Psoas muscle (tissue), 8 donors: Measurements from ENCODE around the gene PHF21B. TPM values are rescaled to one million over a fixed set of nuclear protein-coding genes. Genes with fewer than 3 reads are reported as not detected.
"Not testable (repeated sequence)": the region's sequence is repeated elsewhere in the genome, so short reads cannot be mapped to it uniquely, and the experiment has no call there.

Experiments used
- ATAC-seq, 4 donors: fragments of 200-7000 bp; cut with Tn5 transposase; one replicate each; pipeline ENCODE4 v1.9.1; 2020; ENCODE audit warnings: moderate library complexity in 3 of 4, mild to moderate bottlenecking in 2 of 4
- DNase-seq, 2 donors: peaks; one replicate each; pipeline ENCODE4 v3.0.0-alpha.2; 2020
- H3K27ac ChIP-seq: fragments of 200-600 bp; one replicate; pipeline ENCODE4 v1.8.0; 2022
- H3K27me3 ChIP-seq, 3 donors: fragments of 200-600 bp in 1 of 3; one replicate each; pipeline versions ENCODE4 v1.6.1 to v1.8.0; 2013 to 2022; ENCODE audit warnings: low read length in 2 of 3, mild to moderate bottlenecking in 2 of 3, moderate library complexity in 1 of 3; ENCODE audit not compliant: insufficient read depth in 3 of 3
- H3K36me3 ChIP-seq, 2 donors: fragments of 200-600 bp in 1 of 2; one replicate each; pipeline versions ENCODE4 v1.6.1 to v1.8.0; 2013 to 2022; ENCODE audit warnings: low read depth in 1 of 2, mild to moderate bottlenecking in 1 of 2, moderate library complexity in 1 of 2; ENCODE audit not compliant: insufficient read depth in 1 of 2
- H3K4me1 ChIP-seq: fragments of 200-600 bp; one replicate; pipeline ENCODE4 v1.8.0; 2022
- H3K4me3 ChIP-seq: fragments of 200-600 bp; one replicate; pipeline ENCODE4 v1.8.0; 2022; ENCODE audit warnings: mild to moderate bottlenecking
- H3K9me3 ChIP-seq: fragments of 200-600 bp; one replicate; pipeline ENCODE4 v1.8.0; 2022
- CTCF ChIP-seq: fragments of 200-600 bp; IDR thresholded peaks from one replicate; pipeline ENCODE4 v1.8.0; 2022; ENCODE audit warnings: antibody characterized with exemption
- WGBS, 3 donors: extraction: QIAGEN DNeasy Blood & Tissue Kit; methylation state at CpG; one replicate each; pipeline versions ENCODE4 v1.1.6 to v1.1.7; 2013; 5-methylcytosine and 5-hydroxymethylcytosine counted together
- intact Hi-C, 2 donors: fragments of 100-400 bp; cut with DNase I; formaldehyde crosslinking; loops; one replicate each; pipeline versions ENCODE4 v1.11.0 to v1.14.2; 2022
- polyA plus RNA-seq, 3 donors: library from polyadenylated mRNA; stranded (reverse); fragments of 200-250 nt; gene quantifications; one replicate each; pipeline ENCODE4 v1.2.3, GENCODE V29; 2013
- total RNA-seq, 4 donors: library from RNA; stranded (reverse); fragmentation: NEBNext Ultra II Directional in 2 of 4; extraction: Animal tissue kit (Norgen Biotek cat#: 25700) in 2 of 4; gene quantifications; one replicate each; pipeline versions ENCODE4 v1.2.1 to v1.2.4, GENCODE V29; 2021 to 2023
- donor health status: healthy with polysubstance abuse.
- donor health status: DM: no; HTN: no; CAD: no; lungs with moderate emphysema.
- donor health status: Bipolar disorder and iron deficiency.
- donor health status: healthy.
- donor health status: DM: yes; HTN: yes; CAD: no.
- donor health status: DM: no; HTN: no; CAD: no.
- donor health status: DM: no; HTN: no; CAD: no.
- donor health status: DM: yes; HTN: yes; CAD: no.

Gene PHF21B
- total and polyA plus RNA-seq, 7 donors: 0.03 to 0.58 (median 0.16) TPM; not detected in 1

- no peak for ATAC-seq
- no peak for DNase-seq
- peaks cover 0 to 25% (median 8%) of the 10 kb centered on the region in 3 donors for H3K27me3 ChIP-seq
- no peaks in the 10 kb centered on the region for H3K9me3 ChIP-seq
- 50 to 72% (median 64%) methylated on average over 1 of the region's 1 CpG for WGBS, 3 donors
- no peak overlapping the region for H3K4me3 ChIP-seq
- intact Hi-C loops: no loop called here
- H3K4me1 ChIP-seq: no peaks in the 10 kb centered on the region
- no peaks in the 10 kb centered on the region for H3K36me3 ChIP-seq
- TF ChIP-seq CTCF: no peak
- no peak overlapping the region for H3K27ac ChIP-seq
Measured at GRCh38 chr22:45053571-45053970, 43.8 kb upstream of the PHF21B start.

- Histone ChIP-seq H3K4me3 (no peak overlapping the region), H3K27ac (no peak overlapping the region), H3K27me3 (peaks cover 0 to 29% (median 7%) of the 10 kb centered on the region in 3 donors), H3K9me3 (no peaks in the 10 kb centered on the region), H3K4me1 (no peaks in the 10 kb centered on the region), H3K36me3 (no peaks in the 10 kb centered on the region)
- intact Hi-C loops: no loop called here
- TF ChIP-seq CTCF: no peak
- DNase-seq: no peak
- ATAC-seq: no peak
- WGBS, 3 donors: 74 to 83% (median 77%) methylated on average over 1 of the region's 1 CpG
Measured at GRCh38 chr22:45053094-45053493, 43.3 kb upstream of the PHF21B start.

- DNase-seq, H3K4me1 ChIP-seq, H3K4me3 ChIP-seq, H3K9me3 ChIP-seq, H3K27ac ChIP-seq, H3K36me3 ChIP-seq, intact Hi-C loops, ATAC-seq: not testable (repeated sequence)
- 38 to 41% (median 39%) methylated on average over 3 of the region's 3 CpGs for WGBS, 3 donors
- peaks cover 0 to 29% (median 7%) of the 10 kb centered on the region in 3 donors for H3K27me3 ChIP-seq
Measured at GRCh38 chr22:45052665-45053064, 42.9 kb upstream of the PHF21B start.

- 80 to 88% (median 85%) methylated on average over 10 of the region's 10 CpGs for WGBS, 3 donors
Measured at GRCh38 chr22:45051946-45052345, 42.1 kb upstream of the PHF21B start.

GRCh38 chr22:45051419-45051818 is 41.6 kb upstream of the PHF21B start:
- WGBS, 3 donors: 87 to 92% (median 88%) methylated on average over 8 of the region's 8 CpGs
- no peaks in the 10 kb centered on the region for H3K36me3 ChIP-seq
- H3K27me3 ChIP-seq: peaks cover 0 to 29% (median 4%) of the 10 kb centered on the region in 3 donors
- H3K4me1 ChIP-seq: no peaks in the 10 kb centered on the region
- no peak for TF ChIP-seq CTCF
- no peaks in the 10 kb centered on the region for H3K9me3 ChIP-seq
- H3K27ac ChIP-seq: no peak overlapping the region
- H3K4me3 ChIP-seq: no peak overlapping the region
- DNase-seq (no peak), ATAC-seq (no peak)
- intact Hi-C loops: no loop called here

More at GRCh38 chr22:45051946-45052345, 42.1 kb upstream of the PHF21B start:
- Histone ChIP-seq H3K4me3 (no peak overlapping the region), H3K27me3 (peaks cover 0 to 29% (median 7%) of the 10 kb centered on the region in 3 donors), H3K27ac (no peak overlapping the region), H3K4me1 (no peaks in the 10 kb centered on the region), H3K9me3 (no peaks in the 10 kb centered on the region), H3K36me3 (no peaks in the 10 kb centered on the region)
- DNase-seq (peak in 1 of 2 donors; percentile 22), ATAC-seq (no peak)
- TF ChIP-seq CTCF: no peak
- intact Hi-C loops: no loop called here
